Stomach (tissue), 4 donors: Measurements from ENCODE around the gene KDM5A.
"Not testable (repeated sequence)": the region's sequence is repeated elsewhere in the genome, so short reads cannot be mapped to it uniquely, and the experiment has no call there.

ENCODE experiments used
- POLR2A ChIP-seq, 4 donors: fragments of 450-650 bp; IDR thresholded peaks; one replicate each; pipeline ENCODE4 v1.6.1; 2016; ENCODE audit warnings: antibody characterized with exemption in 4 of 4, control low read depth in 2 of 4, mild to moderate bottlenecking in 1 of 4, moderate library complexity in 1 of 4
- POLR2AphosphoS5 ChIP-seq, 3 donors: sonication (generic); formaldehyde crosslinking; IDR thresholded peaks; one replicate each; pipeline ENCODE4 v1.6.1; 2016; ENCODE audit warnings: antibody characterized with exemption in 3 of 3
- TF ChIP-seq, protein P1 (sequence below), 7 experiments: fragments of 450-650 bp in 4 of 7; fragments of 200-600 bp in 3 of 7; sonication (generic) in 3 of 7; IDR thresholded peaks; one replicate each; pipeline ENCODE4 v1.5.1; 2016 to 2019; ENCODE audit warnings: antibody characterized with exemption in 7 of 7, control low read depth in 2 of 7, mild to moderate bottlenecking in 1 of 7

DNA sequence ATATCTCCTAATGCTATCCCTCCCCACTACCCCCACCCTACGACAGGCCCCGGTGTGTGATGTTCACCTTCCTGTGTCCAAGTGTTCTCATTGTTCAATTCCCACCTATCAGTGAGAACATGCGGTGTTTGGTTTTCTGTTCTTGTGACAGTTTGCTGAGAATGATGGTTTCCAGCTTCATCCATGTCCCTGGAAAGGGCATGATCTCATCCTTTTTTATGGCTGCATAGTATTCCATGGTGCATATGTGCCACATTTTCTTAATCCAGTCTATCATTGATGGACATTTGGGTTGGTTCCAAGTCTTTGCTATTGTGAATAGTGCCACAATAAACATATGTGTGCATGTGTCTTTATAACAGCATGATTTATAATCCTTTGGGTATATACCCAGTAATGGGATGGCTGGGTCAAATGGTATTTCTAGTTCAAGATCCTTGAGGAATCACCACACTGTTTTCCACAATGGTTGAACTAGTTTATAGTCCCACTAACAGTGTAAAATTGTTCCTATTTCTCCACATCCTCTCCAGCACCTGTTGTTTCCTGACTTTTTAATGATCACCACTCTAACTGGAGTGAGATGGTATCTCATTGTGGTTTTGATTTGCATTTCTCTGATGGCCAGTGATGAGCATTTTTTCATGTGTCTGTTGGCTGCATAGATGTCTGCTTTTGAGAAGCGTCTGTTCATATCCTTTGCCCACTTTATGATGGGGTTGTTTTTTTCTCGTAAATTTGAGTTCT, 18.2 kb downstream of the KDM5A start:
- TF ChIP-seq, protein P1, sequence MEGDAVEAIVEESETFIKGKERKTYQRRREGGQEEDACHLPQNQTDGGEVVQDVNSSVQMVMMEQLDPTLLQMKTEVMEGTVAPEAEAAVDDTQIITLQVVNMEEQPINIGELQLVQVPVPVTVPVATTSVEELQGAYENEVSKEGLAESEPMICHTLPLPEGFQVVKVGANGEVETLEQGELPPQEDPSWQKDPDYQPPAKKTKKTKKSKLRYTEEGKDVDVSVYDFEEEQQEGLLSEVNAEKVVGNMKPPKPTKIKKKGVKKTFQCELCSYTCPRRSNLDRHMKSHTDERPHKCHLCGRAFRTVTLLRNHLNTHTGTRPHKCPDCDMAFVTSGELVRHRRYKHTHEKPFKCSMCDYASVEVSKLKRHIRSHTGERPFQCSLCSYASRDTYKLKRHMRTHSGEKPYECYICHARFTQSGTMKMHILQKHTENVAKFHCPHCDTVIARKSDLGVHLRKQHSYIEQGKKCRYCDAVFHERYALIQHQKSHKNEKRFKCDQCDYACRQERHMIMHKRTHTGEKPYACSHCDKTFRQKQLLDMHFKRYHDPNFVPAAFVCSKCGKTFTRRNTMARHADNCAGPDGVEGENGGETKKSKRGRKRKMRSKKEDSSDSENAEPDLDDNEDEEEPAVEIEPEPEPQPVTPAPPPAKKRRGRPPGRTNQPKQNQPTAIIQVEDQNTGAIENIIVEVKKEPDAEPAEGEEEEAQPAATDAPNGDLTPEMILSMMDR (IDR thresholded peaks at IDR 0.05), result not testable (repeated sequence)
- not testable (repeated sequence) for TF ChIP-seq POLR2AphosphoS5, POLR2A (IDR thresholded peaks at IDR 0.05)
